NB4 (cell line): ENCODE results near the gene PFDN1.

Experiments
- MAX ChIP-seq: IDR thresholded peaks from 2 replicates; pipeline ENCODE4 v1.6.1; 2011; ENCODE audit warnings: low read depth, low read length
- MYC ChIP-seq: IDR thresholded peaks from 2 replicates; pipeline ENCODE4 v1.6.1; 2011; ENCODE audit warnings: low read depth, low read length
- POLR2A ChIP-seq: IDR thresholded peaks from 2 replicates; pipeline ENCODE4 v1.6.1; 2011; ENCODE audit warnings: mild to moderate bottlenecking; ENCODE audit not compliant: insufficient read length; ENCODE audit errors: extremely low read depth
- TF ChIP-seq, protein P1 (sequence below): IDR thresholded peaks from one replicate; pipeline ENCODE4 v1.5.1; 2012; ENCODE audit warnings: low read depth, low read length

GRCh38 chr5:140293091-140293848 lies 9.6 kb downstream of the PFDN1 start:
- TF ChIP-seq, protein P1, sequence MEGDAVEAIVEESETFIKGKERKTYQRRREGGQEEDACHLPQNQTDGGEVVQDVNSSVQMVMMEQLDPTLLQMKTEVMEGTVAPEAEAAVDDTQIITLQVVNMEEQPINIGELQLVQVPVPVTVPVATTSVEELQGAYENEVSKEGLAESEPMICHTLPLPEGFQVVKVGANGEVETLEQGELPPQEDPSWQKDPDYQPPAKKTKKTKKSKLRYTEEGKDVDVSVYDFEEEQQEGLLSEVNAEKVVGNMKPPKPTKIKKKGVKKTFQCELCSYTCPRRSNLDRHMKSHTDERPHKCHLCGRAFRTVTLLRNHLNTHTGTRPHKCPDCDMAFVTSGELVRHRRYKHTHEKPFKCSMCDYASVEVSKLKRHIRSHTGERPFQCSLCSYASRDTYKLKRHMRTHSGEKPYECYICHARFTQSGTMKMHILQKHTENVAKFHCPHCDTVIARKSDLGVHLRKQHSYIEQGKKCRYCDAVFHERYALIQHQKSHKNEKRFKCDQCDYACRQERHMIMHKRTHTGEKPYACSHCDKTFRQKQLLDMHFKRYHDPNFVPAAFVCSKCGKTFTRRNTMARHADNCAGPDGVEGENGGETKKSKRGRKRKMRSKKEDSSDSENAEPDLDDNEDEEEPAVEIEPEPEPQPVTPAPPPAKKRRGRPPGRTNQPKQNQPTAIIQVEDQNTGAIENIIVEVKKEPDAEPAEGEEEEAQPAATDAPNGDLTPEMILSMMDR: no peak
- TF ChIP-seq POLR2A (no peak), MAX (no peak), MYC (no peak)
